C4-2B (cell line): ENCODE results near the gene ERP44.

ENCODE experiments used
- ZFX ChIP-seq: fragments of 450-650 bp; IDR thresholded peaks from 2 replicates; pipeline ENCODE4 v1.6.1; 2017
- TF ChIP-seq, protein P1 (sequence below): fragments of 450-650 bp; conservative IDR thresholded peaks from 2 replicates; pipeline ENCODE4 v1.5.1; 2017; ENCODE audit warnings: mild to moderate bottlenecking

DNA sequence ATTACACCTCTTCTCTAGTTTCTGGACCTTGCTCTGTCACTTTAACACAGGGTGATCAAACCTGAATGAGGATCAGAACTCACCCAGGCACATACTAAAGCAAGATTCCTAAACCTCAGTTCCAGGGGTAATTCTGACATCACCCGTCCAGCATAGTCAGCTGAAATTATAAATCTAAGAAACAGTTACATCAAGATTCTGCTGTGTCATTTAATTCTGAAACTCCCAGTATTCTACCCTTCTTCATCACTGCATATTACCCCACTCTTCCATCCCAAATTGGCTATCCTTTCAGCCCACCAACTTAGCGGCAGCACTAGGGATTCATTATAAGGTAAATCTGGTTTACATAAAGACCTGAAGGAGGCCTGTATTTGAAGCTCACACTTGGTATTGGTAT lies 128.3 kb downstream of the ERP44 start:
- TF ChIP-seq, protein P1, sequence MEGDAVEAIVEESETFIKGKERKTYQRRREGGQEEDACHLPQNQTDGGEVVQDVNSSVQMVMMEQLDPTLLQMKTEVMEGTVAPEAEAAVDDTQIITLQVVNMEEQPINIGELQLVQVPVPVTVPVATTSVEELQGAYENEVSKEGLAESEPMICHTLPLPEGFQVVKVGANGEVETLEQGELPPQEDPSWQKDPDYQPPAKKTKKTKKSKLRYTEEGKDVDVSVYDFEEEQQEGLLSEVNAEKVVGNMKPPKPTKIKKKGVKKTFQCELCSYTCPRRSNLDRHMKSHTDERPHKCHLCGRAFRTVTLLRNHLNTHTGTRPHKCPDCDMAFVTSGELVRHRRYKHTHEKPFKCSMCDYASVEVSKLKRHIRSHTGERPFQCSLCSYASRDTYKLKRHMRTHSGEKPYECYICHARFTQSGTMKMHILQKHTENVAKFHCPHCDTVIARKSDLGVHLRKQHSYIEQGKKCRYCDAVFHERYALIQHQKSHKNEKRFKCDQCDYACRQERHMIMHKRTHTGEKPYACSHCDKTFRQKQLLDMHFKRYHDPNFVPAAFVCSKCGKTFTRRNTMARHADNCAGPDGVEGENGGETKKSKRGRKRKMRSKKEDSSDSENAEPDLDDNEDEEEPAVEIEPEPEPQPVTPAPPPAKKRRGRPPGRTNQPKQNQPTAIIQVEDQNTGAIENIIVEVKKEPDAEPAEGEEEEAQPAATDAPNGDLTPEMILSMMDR = no peak
- no peak for TF ChIP-seq ZFX
